HepG2 (cell line): Measurements from ENCODE around the gene RAB5B.

Experiments used
- ATF5 ChIP-seq: sonication (generic); formaldehyde crosslinking; IDR thresholded peaks from 2 replicates; pipeline ENCODE4 v1.4.0; 2020; ENCODE audit warnings: mild to moderate bottlenecking, low read depth, missing genetic modification reagents
- CEBPG ChIP-seq: IDR thresholded peaks from 2 replicates; pipeline ENCODE4 v1.6.1; 2016
- CTCF ChIP-seq: sonication (generic); formaldehyde crosslinking; IDR thresholded peaks from 2 replicates; pipeline ENCODE4 v1.5.0; 2020; ENCODE audit warnings: mild to moderate bottlenecking, missing genetic modification reagents, moderate library complexity
- EP300 ChIP-seq, 3 experiments: sonication (generic) in 1 of 3; formaldehyde crosslinking in 1 of 3; IDR thresholded peaks; 2 replicates each; pipeline versions ENCODE4 v1.5.1 to v1.6.1; 2011 to 2020; ENCODE audit warnings: low read depth in 2 of 3, low read length in 2 of 3, borderline replicate concordance in 1 of 3, improper control_type of control experiment in 1 of 3, mild to moderate bottlenecking in 1 of 3, missing genetic modification reagents in 1 of 3, moderate library complexity in 1 of 3
- GABPA ChIP-seq, 2 experiments: IDR thresholded peaks; 2 replicates each; pipeline ENCODE4 v1.6.1; 2011 to 2016; ENCODE audit warnings: low read depth in 2 of 2, low read length in 1 of 2, missing biosample characterization in 1 of 2, missing genetic modification characterization in 1 of 2
- KLF9 ChIP-seq: IDR thresholded peaks from 2 replicates; pipeline ENCODE4 v1.6.1; 2016; ENCODE audit warnings: low read depth
- MYC ChIP-seq: sonication (generic); formaldehyde crosslinking; IDR thresholded peaks from 2 replicates; pipeline ENCODE4 v1.9.0; 2021; ENCODE audit warnings: missing genetic modification reagents, borderline replicate concordance
- RXRA ChIP-seq: sonication (generic); formaldehyde crosslinking; IDR thresholded peaks from 2 replicates; pipeline ENCODE4 v1.5.1; 2020; ENCODE audit warnings: missing genetic modification reagents
- YY1 ChIP-seq: IDR thresholded peaks from 2 replicates; pipeline ENCODE4 v1.6.1; 2011; ENCODE audit warnings: low read length, low read depth, moderate library complexity, mild to moderate bottlenecking; ENCODE audit not compliant: insufficient read depth, insufficient replicate concordance
- ZBTB7A ChIP-seq: sonication (generic); formaldehyde crosslinking; IDR thresholded peaks from 2 replicates; pipeline ENCODE4 v1.8.0; 2022; ENCODE audit warnings: mild to moderate bottlenecking, missing genetic modification reagents
- ZFAT ChIP-seq: sonication (generic); formaldehyde crosslinking; conservative IDR thresholded peaks from 2 replicates; pipeline ENCODE4 v1.8.1; 2023; ENCODE audit warnings: missing genetic modification reagents, inconsistent platforms
- ZNF280B ChIP-seq: sonication (generic); formaldehyde crosslinking; IDR thresholded peaks from 2 replicates; pipeline ENCODE4 v1.5.0; 2020; ENCODE audit warnings: missing genetic modification reagents, mild to moderate bottlenecking, borderline replicate concordance

- TF ChIP-seq MYC (no peak), GABPA (IDR thresholded peaks at IDR 0.05; ENCODE audit: low read depth, low read length) (no peak), GABPA (CRISPR knock-in tag; IDR thresholded peaks at IDR 0.05; ENCODE audit: low read depth) (no peak), ZBTB7A (CRISPR knock-in tag) (no peak), RXRA (CRISPR knock-in tag) (no peak), ZNF280B (no peak), KLF9 (CRISPR knock-in tag) (no peak), ATF5 (CRISPR knock-in tag) (no peak), YY1 (no peak), EP300 (IDR thresholded peaks at IDR 0.05; ENCODE audit: low read depth in 2 of 2, low read length in 2 of 2) (no peak), EP300 (CRISPR knock-in tag; IDR thresholded peaks at IDR 0.05; ENCODE audit: borderline replicate concordance) (no peak), CEBPG (no peak), ZFAT (CRISPR knock-in tag) (no peak), CTCF (CRISPR knock-in tag) (no peak)
Measured at GRCh38 chr12:55955344-55955743, 18.5 kb upstream of the RAB5B start.
